IMR-90 (cell line): ENCODE results near the gene MAPKAPK2.

ENCODE experiments used
- BHLHE40 ChIP-seq: fragments of 150-350 bp; IDR thresholded peaks from 2 replicates; pipeline ENCODE4 v1.6.1; 2016; ENCODE audit warnings: mild to moderate bottlenecking, low read depth, low read length
- CEBPB ChIP-seq: IDR thresholded peaks from 2 replicates; pipeline ENCODE4 v1.6.1; 2012; ENCODE audit warnings: low read depth, low read length, improper control_type of control experiment
- CHD1 ChIP-seq: IDR thresholded peaks from 2 replicates; pipeline ENCODE4 v1.6.1; 2012; ENCODE audit warnings: low read depth, low read length, improper control_type of control experiment
- CTCF ChIP-seq: conservative IDR thresholded peaks from 2 replicates; pipeline ENCODE4 v1.5.1; 2012; ENCODE audit warnings: mild to moderate bottlenecking, low read depth, low read length, improper control_type of control experiment
- ELK1 ChIP-seq: fragments of 150-350 bp; IDR thresholded peaks from 2 replicates; pipeline ENCODE4 v1.6.1; 2016; ENCODE audit warnings: low read depth, mild to moderate bottlenecking, low read length, moderate library complexity, borderline replicate concordance
- FOS ChIP-seq: fragments of 150-350 bp; IDR thresholded peaks from 2 replicates; pipeline ENCODE4 v1.6.1; 2016; ENCODE audit warnings: low read depth, low read length
- MAZ ChIP-seq: IDR thresholded peaks from 2 replicates; pipeline ENCODE4 v1.6.1; 2012; ENCODE audit warnings: low read depth, mild to moderate bottlenecking, low read length, improper control_type of control experiment, moderate library complexity, borderline replicate concordance
- MXI1 ChIP-seq: IDR thresholded peaks from 2 replicates; pipeline ENCODE4 v1.6.1; 2012; ENCODE audit warnings: low read depth, mild to moderate bottlenecking, low read length, moderate library complexity, borderline replicate concordance
- NFE2L2 ChIP-seq: fragments of 150-350 bp; IDR thresholded peaks from 2 replicates; pipeline ENCODE4 v1.6.1; 2016; ENCODE audit warnings: low read depth, mild to moderate bottlenecking, low read length
- POLR2A ChIP-seq: IDR thresholded peaks from 2 replicates; pipeline ENCODE4 v1.6.1; 2012; ENCODE audit warnings: mild to moderate bottlenecking, low read depth, low read length
- RAD21 ChIP-seq: IDR thresholded peaks from 2 replicates; pipeline ENCODE4 v1.6.1; 2012; ENCODE audit warnings: low read length, improper control_type of control experiment
- RCOR1 ChIP-seq: IDR thresholded peaks from 2 replicates; pipeline ENCODE4 v1.6.1; 2012; ENCODE audit warnings: mild to moderate bottlenecking, low read length, improper control_type of control experiment; ENCODE audit not compliant: insufficient replicate concordance
- RFX5 ChIP-seq: IDR thresholded peaks from 2 replicates; pipeline ENCODE4 v1.8.0; 2012; ENCODE audit warnings: low read depth, mild to moderate bottlenecking, low read length, moderate library complexity
- USF2 ChIP-seq: fragments of 150-350 bp; IDR thresholded peaks from 2 replicates; pipeline ENCODE4 v1.6.1; 2017; ENCODE audit warnings: mild to moderate bottlenecking, antibody characterized with exemption, low read length, low read depth

- TF ChIP-seq CTCF (no peak), RFX5 (no peak), CHD1 (no peak), CEBPB (no peak), RAD21 (no peak), BHLHE40 (no peak), RCOR1 (no peak), ELK1 (no peak), POLR2A (no peak), MXI1 (no peak), FOS (no peak), MAZ (no peak), USF2 (no peak), NFE2L2 (no peak)
Measured at GRCh38 chr1:206705726-206706297, 21.1 kb downstream of the MAPKAPK2 start.
